ENCODE results near the gene GREM1. TPM values are rescaled to one million over a fixed set of nuclear protein-coding genes. Genes with fewer than 3 reads are reported as not detected.

Gene GREM1
- total and polyA plus RNA-seq, 2 experiments from 2014 or later, result 3.1 to 5.7 TPM

DNA sequence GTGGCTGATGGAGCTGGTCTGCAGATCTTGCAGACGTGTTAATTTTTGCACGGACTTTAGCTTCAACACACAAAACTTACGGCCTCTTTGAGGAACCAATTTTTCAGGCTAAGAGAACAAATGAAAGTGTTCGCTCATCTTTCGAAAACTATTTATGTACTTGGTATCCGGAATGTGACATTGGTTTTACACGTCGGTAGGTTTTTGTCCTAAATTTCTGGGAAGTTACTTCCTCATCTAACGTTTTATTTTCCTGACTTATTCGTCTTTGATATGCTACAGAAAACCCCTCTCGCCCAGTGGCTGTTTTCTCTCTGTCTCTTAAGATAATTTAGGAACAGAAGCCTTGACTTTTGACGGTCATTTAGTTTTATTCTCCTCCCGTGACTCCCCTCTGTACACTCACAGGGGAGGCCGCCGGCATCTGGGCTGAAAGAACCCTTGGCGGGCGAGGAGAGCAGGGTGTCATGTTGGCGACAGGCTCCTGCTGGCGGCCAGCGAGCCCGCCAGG is 834 bp upstream of the GREM1 start:
- H3K27ac ChIP-seq, result no peak overlapping the region

DNA sequence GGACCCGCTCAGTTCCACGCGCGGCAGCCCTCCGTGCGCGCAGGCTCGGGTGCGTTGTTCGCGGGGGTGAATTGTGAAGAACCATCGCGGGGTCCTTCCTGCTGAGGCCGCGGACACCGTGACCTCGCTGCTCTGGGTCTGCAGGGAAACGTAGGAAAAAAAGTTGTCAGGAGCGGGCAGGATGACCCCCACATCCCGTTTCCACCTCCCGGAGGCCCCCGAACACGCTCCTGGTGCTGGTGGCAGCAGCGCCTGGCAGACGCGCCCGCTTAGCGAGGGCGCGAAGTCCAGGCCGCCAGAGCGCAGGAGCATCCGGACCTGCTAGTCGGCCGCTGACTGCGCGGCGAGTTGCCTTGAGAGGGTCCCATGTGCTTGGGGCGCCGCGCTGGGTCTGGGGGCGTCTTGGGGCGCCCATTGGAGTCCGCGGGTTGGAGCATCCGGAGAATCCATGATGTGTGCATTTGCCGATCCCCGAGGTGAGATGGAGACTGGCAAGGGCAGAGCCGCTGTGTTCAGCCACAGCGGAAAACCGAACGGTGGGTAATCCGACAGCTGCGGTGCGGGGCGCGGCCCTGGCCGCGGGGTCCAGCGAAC is 520 bp downstream of the GREM1 start:
- H3K36me3 ChIP-seq (replicated peaks; ENCODE audit: insufficient read depth, low read depth), result no peaks in the 10 kb centered on the region
- no peaks in the 10 kb centered on the region for H3K9me3 ChIP-seq (ENCODE audit: low read depth)
- WGBS (ENCODE audit: low lambda C conversion rate, missing lambda C conversion rate), result 3% methylated on average over 60 of the region's 60 CpGs
- H4K20me1 ChIP-seq (ENCODE audit: insufficient read depth, poor library complexity, severe bottlenecking), result no peaks in the 10 kb centered on the region
- TF ChIP-seq CTCF (IDR thresholded peaks at IDR 0.05; ENCODE audit: poor library complexity), result no peak
- TF ChIP-seq EZH2 (IDR thresholded peaks at IDR 0.05; ENCODE audit: borderline replicate concordance), result no peak
- TF ChIP-seq EZH2phosphoT487 (IDR thresholded peaks at IDR 0.05; ENCODE audit: low read depth, severe bottlenecking, unreplicated experiment), result no peak
- peak overlapping the region; percentile 80 for H3K4me2 ChIP-seq
- H3K27ac ChIP-seq, result no peak overlapping the region
- no peaks in the 10 kb centered on the region for H3K9me2 ChIP-seq (replicated peaks; ENCODE audit: insufficient read depth)
- peak overlapping the region; percentile 45 for H2AFZ ChIP-seq
- peaks cover 9% of the 10 kb centered on the region for H3K4me1 ChIP-seq (ENCODE audit: insufficient read depth)
- peaks cover 92% of the 10 kb centered on the region for H3K27me3 ChIP-seq
- DNase-seq (ENCODE audit: low spot score), result peak; percentile 34
- no peaks in the 10 kb centered on the region for H3K79me2 ChIP-seq
- H3K4me3 ChIP-seq, result peak overlapping the region; percentile 40

More for the DNA sequence above, 834 bp upstream of the GREM1 start:
- peaks cover 9% of the 10 kb centered on the region for H3K4me1 ChIP-seq (ENCODE audit: insufficient read depth)
- no peaks in the 10 kb centered on the region for H4K20me1 ChIP-seq (ENCODE audit: insufficient read depth, poor library complexity, severe bottlenecking)
- no peak for DNase-seq (ENCODE audit: low spot score)
- 18% methylated on average over 21 of the region's 21 CpGs for WGBS (ENCODE audit: low lambda C conversion rate, missing lambda C conversion rate)
- peak; percentile 76 for TF ChIP-seq EZH2 (IDR thresholded peaks at IDR 0.05; ENCODE audit: borderline replicate concordance)
- no peak for TF ChIP-seq EZH2phosphoT487 (IDR thresholded peaks at IDR 0.05; ENCODE audit: low read depth, severe bottlenecking, unreplicated experiment)
- TF ChIP-seq CTCF (IDR thresholded peaks at IDR 0.05; ENCODE audit: poor library complexity), result no peak
- H3K9me2 ChIP-seq (replicated peaks; ENCODE audit: insufficient read depth), result no peaks in the 10 kb centered on the region
- peaks cover 88% of the 10 kb centered on the region for H3K27me3 ChIP-seq
- peak overlapping the region; percentile 80 for H3K4me2 ChIP-seq
- no peaks in the 10 kb centered on the region for H3K36me3 ChIP-seq (replicated peaks; ENCODE audit: insufficient read depth, low read depth)
- no peaks in the 10 kb centered on the region for H3K9me3 ChIP-seq (ENCODE audit: low read depth)
- no peaks in the 10 kb centered on the region for H3K79me2 ChIP-seq
- H3K4me3 ChIP-seq, result no peak overlapping the region
- peak overlapping the region; percentile 54 for H2AFZ ChIP-seq

DNA sequence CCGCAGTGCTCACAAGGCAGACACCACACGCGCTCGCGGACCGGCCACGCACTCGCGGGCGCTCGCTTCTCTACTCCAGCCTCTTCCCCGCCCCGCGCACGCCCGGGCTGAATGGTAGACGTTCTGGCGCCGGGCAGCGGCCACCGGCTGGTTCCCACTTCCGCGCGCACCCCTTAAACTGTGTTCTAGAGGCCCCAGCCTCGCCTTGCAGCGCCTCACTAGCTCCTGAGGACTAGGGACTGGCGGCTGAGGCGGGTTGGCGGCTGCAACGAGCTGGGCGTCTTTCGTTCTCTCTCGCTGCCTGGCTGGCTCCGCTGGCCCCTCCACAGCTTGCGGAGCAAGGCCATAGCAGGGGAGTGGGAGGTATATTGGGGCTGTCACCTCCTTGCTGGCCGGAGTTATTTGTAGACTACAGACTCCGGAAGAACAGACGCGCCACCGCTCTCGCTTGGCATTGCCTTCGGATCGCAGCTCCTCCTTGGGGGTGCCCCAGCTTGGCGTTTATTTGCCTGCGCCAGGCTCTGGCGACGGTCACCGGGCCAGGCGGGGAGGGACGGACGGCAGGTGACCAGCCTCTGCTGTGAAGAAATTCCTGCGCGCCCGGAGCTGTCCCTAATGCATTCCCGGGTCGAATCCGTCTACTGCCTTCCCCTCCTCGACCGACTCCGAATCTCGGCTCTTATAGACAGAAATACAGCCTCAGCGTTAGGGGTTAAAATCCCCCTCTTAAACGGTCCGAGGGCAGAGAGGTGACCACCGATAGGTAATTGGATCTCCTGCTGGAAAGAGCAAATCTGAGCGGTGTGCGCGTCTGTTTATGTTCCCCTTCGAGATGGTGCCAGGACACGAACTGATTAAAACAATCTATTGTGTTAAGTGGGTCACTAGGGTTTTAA is 1.3 kb downstream of the GREM1 start:
- no peak for TF ChIP-seq EZH2phosphoT487 (IDR thresholded peaks at IDR 0.05; ENCODE audit: low read depth, severe bottlenecking, unreplicated experiment)
- peak; percentile 58 for TF ChIP-seq EZH2 (IDR thresholded peaks at IDR 0.05; ENCODE audit: borderline replicate concordance)
- peak overlapping the region; percentile 40 for H3K4me3 ChIP-seq
- no peaks in the 10 kb centered on the region for H3K9me2 ChIP-seq (replicated peaks; ENCODE audit: insufficient read depth)
- WGBS (ENCODE audit: low lambda C conversion rate, missing lambda C conversion rate), result 3% methylated on average over 67 of the region's 70 CpGs
- no peaks in the 10 kb centered on the region for H4K20me1 ChIP-seq (ENCODE audit: insufficient read depth, poor library complexity, severe bottlenecking)
- H3K4me1 ChIP-seq (ENCODE audit: insufficient read depth), result peaks cover 9% of the 10 kb centered on the region
- peak overlapping the region; percentile 80 for H3K4me2 ChIP-seq
- H3K79me2 ChIP-seq, result no peaks in the 10 kb centered on the region
- H2AFZ ChIP-seq, result peak overlapping the region; percentile 45
- no peaks in the 10 kb centered on the region for H3K36me3 ChIP-seq (replicated peaks; ENCODE audit: insufficient read depth, low read depth)
- DNase-seq (ENCODE audit: low spot score), result peak; percentile 19
- no peaks in the 10 kb centered on the region for H3K9me3 ChIP-seq (ENCODE audit: low read depth)
- peaks cover 90% of the 10 kb centered on the region for H3K27me3 ChIP-seq
- H3K27ac ChIP-seq, result no peak overlapping the region

GRCh38 chr15:32721596-32721995 is 3.8 kb downstream of the GREM1 start:
- no peaks in the 10 kb centered on the region for H3K9me3 ChIP-seq (ENCODE audit: low read depth)
- no peak for TF ChIP-seq EZH2phosphoT487 (IDR thresholded peaks at IDR 0.05; ENCODE audit: low read depth, severe bottlenecking, unreplicated experiment)
- no peak for TF ChIP-seq EZH2 (IDR thresholded peaks at IDR 0.05; ENCODE audit: borderline replicate concordance)
- no peak for TF ChIP-seq CTCF (IDR thresholded peaks at IDR 0.05; ENCODE audit: poor library complexity)
- DNase-seq (ENCODE audit: low spot score), result no peak
- no peak overlapping the region for H3K4me2 ChIP-seq
- H3K27ac ChIP-seq, result no peak overlapping the region
- 63% methylated on average over 6 of the region's 6 CpGs for WGBS (ENCODE audit: low lambda C conversion rate, missing lambda C conversion rate)
- no peaks in the 10 kb centered on the region for H3K9me2 ChIP-seq (replicated peaks; ENCODE audit: insufficient read depth)
- H3K36me3 ChIP-seq (replicated peaks; ENCODE audit: insufficient read depth, low read depth), result no peaks in the 10 kb centered on the region
- H3K4me3 ChIP-seq, result no peak overlapping the region
- peaks cover 65% of the 10 kb centered on the region for H3K27me3 ChIP-seq
- H2AFZ ChIP-seq, result no peak overlapping the region
- H3K4me1 ChIP-seq (ENCODE audit: insufficient read depth), result peaks cover 9% of the 10 kb centered on the region
- H3K79me2 ChIP-seq, result no peaks in the 10 kb centered on the region
- H4K20me1 ChIP-seq (ENCODE audit: insufficient read depth, poor library complexity, severe bottlenecking), result no peaks in the 10 kb centered on the region
